Endothelial cell of umbilical vein (primary cell): ENCODE data around the gene CYP2D6. TPM values are rescaled to one million over a fixed set of nuclear protein-coding genes. Genes with fewer than 3 reads are reported as not detected.

ENCODE experiments used
- BruUV-seq: library from RNA; stranded (reverse); fragments of 400-500 nt; replicated peaks from 2 replicates; lab custom pipeline; 2021; lab: Mats Ljungman, UMichigan
- CTCF ChIA-PET: fragments of 300-600, 350-600 bp; sonication (Branson Sonifier 250); formaldehyde crosslinking; loops from one replicate; lab custom pipeline; 2021; ENCODE audit warnings: antibody characterized with exemption, inconsistent platforms; lab: Charles Lee
- POLR2A ChIA-PET: fragments of 300-600, 350-600 bp; sonication (Branson Sonifier 250); formaldehyde crosslinking; loops from one replicate; lab custom pipeline; 2021; ENCODE audit warnings: antibody characterized with exemption, inconsistent platforms; lab: Charles Lee
- DNase-seq: peaks from one replicate; pipeline ENCODE4 v3.0.0-alpha.2; 2011; ENCODE audit warnings: low read depth, low spot score
- FAIRE-seq: peaks from 2 replicates; lab custom pipeline; 2011; peaks lifted over from hg19 to GRCh38; lab: Jason Lieb, UNC
- H2AFZ ChIP-seq: 2 replicates; pipeline ENCODE4 v1.6.0; 2012; ENCODE audit warnings: low read depth, low read length, control low read depth, inconsistent platforms
- H3K27ac ChIP-seq: 2 replicates; pipeline ENCODE4 v1.5.1; 2011; ENCODE audit warnings: low read depth, mild to moderate bottlenecking, control low read depth, low read length, moderate library complexity; ENCODE audit not compliant: insufficient read depth
- H3K27me3 ChIP-seq, 2 experiments: 2 replicates each; pipeline versions ENCODE4 v1.6.0 to v1.6.1; 2011; ENCODE audit warnings: low read length in 2 of 2, mixed read lengths in 1 of 2; ENCODE audit not compliant: control insufficient read depth in 2 of 2, insufficient read depth in 2 of 2
- H3K36me3 ChIP-seq, 2 experiments: 2 replicates in 1 of 2; 3 replicates in 1 of 2; pipeline ENCODE4 v1.5.1; 2011; ENCODE audit warnings: low read length in 2 of 2, mild to moderate bottlenecking in 1 of 2, moderate library complexity in 1 of 2; ENCODE audit not compliant: control insufficient read depth in 2 of 2, insufficient read depth in 2 of 2; ENCODE audit errors: extremely low read depth in 1 of 2
- H3K4me1 ChIP-seq: 3 replicates; pipeline ENCODE4 v1.5.1; 2011; ENCODE audit warnings: mild to moderate bottlenecking, low read length; ENCODE audit not compliant: control insufficient read depth, insufficient read depth; ENCODE audit errors: extremely low read depth
- H3K4me2 ChIP-seq: 2 replicates; pipeline ENCODE4 v1.6.1; 2011; ENCODE audit warnings: low read length, control low read depth, mixed read lengths; ENCODE audit not compliant: insufficient read depth
- H3K4me3 ChIP-seq, 3 experiments: fragments of 200-600 bp in 1 of 3; sonication (generic), shearing (Covaris generic) in 1 of 3; replicated peaks in 1 of 3; 2 replicates each; pipeline ENCODE4 v1.5.1; 2011 to 2016; ENCODE audit warnings: control low read depth in 3 of 3, low read length in 3 of 3, mild to moderate bottlenecking in 2 of 3, inconsistent platforms in 1 of 3, low read depth in 1 of 3, moderate library complexity in 1 of 3; ENCODE audit not compliant: insufficient read depth in 1 of 3
- H3K79me2 ChIP-seq: 2 replicates; pipeline ENCODE4 v1.6.0; 2012; ENCODE audit warnings: low read length, inconsistent platforms; ENCODE audit not compliant: control insufficient read depth, insufficient read depth
- H3K9ac ChIP-seq: replicated peaks from 2 replicates; pipeline ENCODE3; 2011; ENCODE audit warnings: low read length, control low read depth; ENCODE audit not compliant: insufficient read depth; ENCODE audit errors: extremely low read depth
- H3K9me1 ChIP-seq: replicated peaks from 3 replicates; pipeline ENCODE4 v1.6.0; 2011; ENCODE audit warnings: mild to moderate bottlenecking, low read length; ENCODE audit not compliant: control insufficient read depth, insufficient read depth; ENCODE audit errors: extremely low read depth
- H3K9me3 ChIP-seq: replicated peaks from 2 replicates; pipeline ENCODE4 v1.5.1; 2012; ENCODE audit warnings: low read length, inconsistent platforms; ENCODE audit not compliant: control insufficient read depth, insufficient read depth
- H4K20me1 ChIP-seq: replicated peaks from 2 replicates; pipeline ENCODE3; 2011; ENCODE audit warnings: mild to moderate bottlenecking, low read length; ENCODE audit not compliant: control insufficient read depth, insufficient read depth; ENCODE audit errors: extremely low read depth
- EZH2 ChIP-seq: IDR thresholded peaks from 2 replicates; pipeline ENCODE4 v1.6.1; 2012; ENCODE audit warnings: borderline replicate concordance, low read depth, mild to moderate bottlenecking, moderate library complexity, low read length, inconsistent platforms; ENCODE audit not compliant: severe bottlenecking
- FOS ChIP-seq: IDR thresholded peaks from 2 replicates; pipeline ENCODE4 v1.6.1; 2011; ENCODE audit warnings: mild to moderate bottlenecking, low read length, moderate library complexity, borderline replicate concordance; ENCODE audit not compliant: insufficient read depth
- GATA2 ChIP-seq: IDR thresholded peaks from 2 replicates; pipeline ENCODE4 v1.7.0; 2011; ENCODE audit warnings: low read depth, mild to moderate bottlenecking, moderate library complexity, mixed read lengths, low read length; ENCODE audit not compliant: insufficient read length, insufficient read depth
- JUN ChIP-seq: IDR thresholded peaks from 2 replicates; pipeline ENCODE4 v1.6.1; 2011; ENCODE audit warnings: borderline replicate concordance, low read depth; ENCODE audit not compliant: insufficient read length, insufficient read depth
- MYC ChIP-seq: IDR thresholded peaks from one replicate; pipeline ENCODE4 v1.6.1; 2011; ENCODE audit warnings: mild to moderate bottlenecking, low read depth, low read length
- POLR2A ChIP-seq: IDR thresholded peaks from 2 replicates; pipeline ENCODE4 v1.6.1; 2012; ENCODE audit warnings: low read depth, mild to moderate bottlenecking, control low read depth, low read length
- POLR2AphosphoS5 ChIP-seq: IDR thresholded peaks from 2 replicates; pipeline ENCODE4 v1.6.1; 2012; ENCODE audit warnings: low read depth, mild to moderate bottlenecking, control low read depth, low read length, moderate library complexity; ENCODE audit not compliant: insufficient read depth
- dilution Hi-C: fragments of 300-500 bp; cut with MboI; formaldehyde crosslinking; loops from one replicate; pipeline ENCODE4 v1.15.0; 2019; ENCODE audit warnings: low sequenced_read_pairs; ENCODE audit not compliant: extremely low pct_ligation_motif_present
- intact Hi-C: fragments of 100-400 bp; cut with micrococcal nuclease; formaldehyde crosslinking; loops from one replicate; pipeline ENCODE4 v1.10.0; 2022
- polyA plus RNA-seq, 4 experiments: library from polyadenylated mRNA; depleted of rRNA in 3 of 4; stranded (reverse) in 3 of 4; unstranded in 1 of 4; fragments of >200 nt; gene quantifications; 2 replicates each; pipeline versions ENCODE4 v1.2.1 to v1.2.3, GENCODE V29; 2011 to 2012; ENCODE audit warnings: missing spikeins in 1 of 4
- total RNA-seq: library from RNA; stranded (reverse); gene quantifications from 2 replicates; pipeline ENCODE4 v1.2.3, GENCODE V29; 2021
- TF ChIP-seq, protein P1 (sequence below), 2 donors: IDR thresholded peaks; 1 replicate in 1 of 2; 2 replicates in 1 of 2; pipeline ENCODE4 v1.5.1; 2011; ENCODE audit warnings: low read length in 2 of 2, mild to moderate bottlenecking in 2 of 2, moderate library complexity in 2 of 2, control low read depth in 1 of 2, inconsistent platforms in 1 of 2, low read depth in 1 of 2; ENCODE audit not compliant: insufficient read depth in 1 of 2; ENCODE audit errors: extremely low read depth in 1 of 2
- TF ChIP-seq, protein P2 (sequence below): IDR thresholded peaks from 2 replicates; pipeline ENCODE4 v1.6.1; 2011; ENCODE audit not compliant: insufficient read depth, insufficient read length

The CYP2D6 gene
- total and polyA plus RNA-seq, 2 donors (not counting 3 experiments of a cell fraction or from before 2014, with no cell fraction given): 0.25 to 0.91 TPM

GRCh38 chr22:42132457-42132856, 1.8 kb upstream of the CYP2D6 start:
- Histone ChIP-seq H4K20me1 (no peaks in the 10 kb centered on the region), H2AFZ (no peak overlapping the region), H3K79me2 (no peaks in the 10 kb centered on the region), H3K9me3 (no peaks in the 10 kb centered on the region), H3K4me3 (no peak overlapping the region), H3K9ac (no peak overlapping the region), H3K27ac (no peak overlapping the region), H3K27me3 (no peaks in the 10 kb centered on the region), H3K9me1 (no peaks in the 10 kb centered on the region), H3K4me2 (no peak overlapping the region), H3K36me3 (no peaks in the 10 kb centered on the region), H3K4me1 (no peaks in the 10 kb centered on the region)
- dilution Hi-C loops: no loop called here
- BruUV-seq: no TSS peak
- intact Hi-C loops: no loop called here
- FAIRE-seq: no peak
- no peak for DNase-seq
- POLR2A ChIA-PET: no interaction called here
- CTCF ChIA-PET: interaction anchor here (1.5 kb wide), 1 partner anchor 20 kb away, joined by 3 read pairs; no protein-coding TSS in a partner anchor
- no peak for TF ChIP-seq MYC
- TF ChIP-seq JUN: no peak
- no peak for TF ChIP-seq EZH2
- TF ChIP-seq, protein P1, sequence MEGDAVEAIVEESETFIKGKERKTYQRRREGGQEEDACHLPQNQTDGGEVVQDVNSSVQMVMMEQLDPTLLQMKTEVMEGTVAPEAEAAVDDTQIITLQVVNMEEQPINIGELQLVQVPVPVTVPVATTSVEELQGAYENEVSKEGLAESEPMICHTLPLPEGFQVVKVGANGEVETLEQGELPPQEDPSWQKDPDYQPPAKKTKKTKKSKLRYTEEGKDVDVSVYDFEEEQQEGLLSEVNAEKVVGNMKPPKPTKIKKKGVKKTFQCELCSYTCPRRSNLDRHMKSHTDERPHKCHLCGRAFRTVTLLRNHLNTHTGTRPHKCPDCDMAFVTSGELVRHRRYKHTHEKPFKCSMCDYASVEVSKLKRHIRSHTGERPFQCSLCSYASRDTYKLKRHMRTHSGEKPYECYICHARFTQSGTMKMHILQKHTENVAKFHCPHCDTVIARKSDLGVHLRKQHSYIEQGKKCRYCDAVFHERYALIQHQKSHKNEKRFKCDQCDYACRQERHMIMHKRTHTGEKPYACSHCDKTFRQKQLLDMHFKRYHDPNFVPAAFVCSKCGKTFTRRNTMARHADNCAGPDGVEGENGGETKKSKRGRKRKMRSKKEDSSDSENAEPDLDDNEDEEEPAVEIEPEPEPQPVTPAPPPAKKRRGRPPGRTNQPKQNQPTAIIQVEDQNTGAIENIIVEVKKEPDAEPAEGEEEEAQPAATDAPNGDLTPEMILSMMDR (IDR thresholded peaks at IDR 0.05; ENCODE audit: extremely low read depth in 1 of 2, insufficient read depth in 1 of 2, low read depth in 1 of 2, low read length in 2 of 2): no peak
- no peak for TF ChIP-seq GATA2
- TF ChIP-seq FOS: no peak
- TF ChIP-seq POLR2A: no peak
- TF ChIP-seq POLR2AphosphoS5: no peak
- TF ChIP-seq, protein P2, sequence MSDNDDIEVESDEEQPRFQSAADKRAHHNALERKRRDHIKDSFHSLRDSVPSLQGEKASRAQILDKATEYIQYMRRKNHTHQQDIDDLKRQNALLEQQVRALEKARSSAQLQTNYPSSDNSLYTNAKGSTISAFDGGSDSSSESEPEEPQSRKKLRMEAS: no peak
